Pancreas (tissue), 10 donors: ENCODE measurements around the gene CDHR5. TPM values are rescaled to one million over a fixed set of nuclear protein-coding genes. Genes with fewer than 3 reads are reported as not detected.

Experiments used
- ATAC-seq, 4 donors: fragments of 200-7000 bp; cut with Tn5 transposase; one replicate each; pipeline versions ENCODE4 v1.8.0 to v1.9.1; 2020; ENCODE audit warnings: mild to moderate bottlenecking in 4 of 4, moderate library complexity in 4 of 4
- DNase-seq, 6 donors: peaks; one replicate each; pipeline ENCODE4 v3.0.0-alpha.2; 2020
- FAIRE-seq: peaks from 2 replicates; lab custom pipeline; 2012; peaks lifted over from hg19 to GRCh38; lab: Jason Lieb, UNC
- H3K27ac ChIP-seq, 4 donors: fragments of 200-600 bp; sonication (generic); 1 replicate in 3 of 4; 2 replicates in 1 of 4; pipeline versions ENCODE4 v1.5.0 to v1.8.0; 2020
- H3K27me3 ChIP-seq, 4 donors: fragments of 200-600 bp; one replicate each; pipeline ENCODE4 v1.8.0; 2021
- H3K36me3 ChIP-seq, 3 donors: fragments of 200-600 bp; sonication (generic) in 1 of 3; one replicate each; pipeline versions ENCODE4 v1.5.0 to v1.8.0; 2020 to 2021
- H3K4me1 ChIP-seq, 3 donors: fragments of 200-600 bp; one replicate each; pipeline ENCODE4 v1.8.0; 2021
- H3K4me3 ChIP-seq, 4 donors: fragments of 200-600 bp; sonication (generic) in 2 of 4; one replicate each; pipeline versions ENCODE4 v1.5.0 to v1.8.0; 2020 to 2021
- H3K9me3 ChIP-seq, 4 donors: fragments of 200-600 bp; one replicate each; pipeline ENCODE4 v1.8.0; 2021
- WGBS, 2 donors: extraction: QIAGEN DNeasy Blood & Tissue Kit; methylation state at CpG; one replicate each; pipeline ENCODE4 v1.1.7; 2013; 5-methylcytosine and 5-hydroxymethylcytosine counted together
- intact Hi-C, 3 donors: fragments of 100-400 bp; cut with DNase I; formaldehyde crosslinking; loops; one replicate each; pipeline versions ENCODE4 v1.11.1 to v1.14.2; 2022
- polyA plus RNA-seq, 2 donors: library from polyadenylated mRNA; stranded (reverse); fragments of 200-250 nt; gene quantifications; one replicate each; pipeline ENCODE4 v1.2.3, GENCODE V29; 2013
- total RNA-seq, 6 donors: library from RNA; stranded (reverse); fragmentation: NEBNext Ultra II Directional in 4 of 6; extraction: Animal tissue kit (Norgen Biotek cat#: 25700) in 4 of 6; gene quantifications; one replicate each; pipeline versions ENCODE4 v1.2.1 to v1.2.4, GENCODE V29; 2021 to 2023
- TF ChIP-seq, protein P1 (sequence below), 4 donors: fragments of 200-600 bp; sonication (generic) in 3 of 4; IDR thresholded peaks; one replicate each; pipeline versions ENCODE4 v1.5.0 to v1.8.0; 2021; ENCODE audit warnings: antibody characterized with exemption in 4 of 4
- donor health status: healthy with polysubstance abuse.
- donor health status: DM: no; HTN: no; CAD: no; lungs with moderate emphysema.
- donor health status: DM: no; HTN: no; CAD: no.
- donor health status: control.
- donor health status: control.
- donor health status: Bipolar disorder and iron deficiency.
- donor health status: DM: yes; HTN: yes; CAD: no.
- donor health status: DM: no; HTN: no; CAD: no.
- donor health status: DM: no; HTN: no; CAD: no.
- donor health status: DM: yes; HTN: yes; CAD: no.

Gene CDHR5
- total and polyA plus RNA-seq, 8 donors = 0.61 to 4.4 (median 1.5) TPM

DNA sequence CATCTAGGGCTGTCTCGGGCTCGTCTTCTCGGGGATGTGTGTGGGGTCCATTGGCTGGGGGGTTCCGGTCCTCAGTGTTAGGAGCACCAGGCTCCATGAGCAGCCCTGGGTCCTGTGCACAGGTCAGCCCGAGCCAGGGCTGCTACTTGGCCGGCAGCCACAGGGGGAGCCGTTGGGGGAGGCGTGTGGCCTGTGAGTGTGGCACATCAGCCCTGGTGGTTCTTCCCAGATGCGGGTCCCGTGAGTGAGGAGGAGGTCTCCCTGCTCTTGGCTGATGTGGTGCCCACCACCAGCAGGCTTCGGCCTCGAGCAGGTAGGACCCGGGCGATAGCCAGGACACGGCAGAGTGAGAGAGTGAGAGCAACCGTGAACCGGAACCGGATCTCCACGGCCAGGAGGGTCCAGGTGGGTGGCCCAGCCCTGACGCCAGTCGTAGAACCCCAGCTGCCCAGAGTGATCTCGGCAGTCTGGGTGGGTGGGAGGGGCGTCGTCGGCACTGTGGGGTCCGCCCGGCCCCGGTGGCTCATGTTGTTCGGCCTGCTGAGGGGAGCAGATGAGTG lies 27.5 kb downstream of the CDHR5 start:
- TF ChIP-seq, protein P1, sequence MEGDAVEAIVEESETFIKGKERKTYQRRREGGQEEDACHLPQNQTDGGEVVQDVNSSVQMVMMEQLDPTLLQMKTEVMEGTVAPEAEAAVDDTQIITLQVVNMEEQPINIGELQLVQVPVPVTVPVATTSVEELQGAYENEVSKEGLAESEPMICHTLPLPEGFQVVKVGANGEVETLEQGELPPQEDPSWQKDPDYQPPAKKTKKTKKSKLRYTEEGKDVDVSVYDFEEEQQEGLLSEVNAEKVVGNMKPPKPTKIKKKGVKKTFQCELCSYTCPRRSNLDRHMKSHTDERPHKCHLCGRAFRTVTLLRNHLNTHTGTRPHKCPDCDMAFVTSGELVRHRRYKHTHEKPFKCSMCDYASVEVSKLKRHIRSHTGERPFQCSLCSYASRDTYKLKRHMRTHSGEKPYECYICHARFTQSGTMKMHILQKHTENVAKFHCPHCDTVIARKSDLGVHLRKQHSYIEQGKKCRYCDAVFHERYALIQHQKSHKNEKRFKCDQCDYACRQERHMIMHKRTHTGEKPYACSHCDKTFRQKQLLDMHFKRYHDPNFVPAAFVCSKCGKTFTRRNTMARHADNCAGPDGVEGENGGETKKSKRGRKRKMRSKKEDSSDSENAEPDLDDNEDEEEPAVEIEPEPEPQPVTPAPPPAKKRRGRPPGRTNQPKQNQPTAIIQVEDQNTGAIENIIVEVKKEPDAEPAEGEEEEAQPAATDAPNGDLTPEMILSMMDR (IDR thresholded peaks at IDR 0.05) = no peak
- ATAC-seq (no peak), DNase-seq (peak in 2 of 6 donors; percentile 41 to 66), FAIRE-seq (no peak)
- Histone ChIP-seq H3K27ac (no peak overlapping the region), H3K4me3 (no peak overlapping the region), H3K36me3 (peaks cover 0 to 73% (median 28%) of the 10 kb centered on the region in 3 donors), H3K27me3 (no peaks in the 10 kb centered on the region), H3K4me1 (no peaks in the 10 kb centered on the region), H3K9me3 (no peaks in the 10 kb centered on the region)
- 90 to 92% methylated on average over 29 of the region's 29 CpGs for WGBS, 2 donors
- intact Hi-C loops = no loop called here

DNA sequence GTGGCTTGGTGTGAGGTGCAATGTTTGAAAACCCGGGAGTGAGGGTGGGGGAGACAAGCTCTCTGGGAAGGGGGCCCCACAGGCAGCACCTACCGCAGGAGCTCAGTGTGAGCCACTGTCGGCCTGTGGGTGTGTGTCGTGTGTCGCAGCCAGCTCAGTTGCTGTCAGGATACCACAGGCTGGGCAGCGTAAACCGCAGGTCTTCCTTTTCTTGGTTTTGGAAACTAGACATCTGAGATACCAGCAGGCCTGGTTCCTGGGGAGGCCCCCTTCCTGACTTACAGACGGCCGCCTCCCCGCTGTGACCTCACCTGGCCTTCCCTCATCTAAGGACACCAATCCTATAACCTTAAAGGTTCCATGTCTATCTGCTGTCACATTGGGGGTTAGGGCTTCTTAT lies 28.4 kb downstream of the CDHR5 start:
- ATAC-seq = no peak
- Histone ChIP-seq H3K9me3 (no peaks in the 10 kb centered on the region), H3K27ac (no peak overlapping the region), H3K4me3 (no peak overlapping the region), H3K36me3 (peaks cover 0 to 69% (median 24%) of the 10 kb centered on the region in 3 donors), H3K4me1 (no peaks in the 10 kb centered on the region), H3K27me3 (no peaks in the 10 kb centered on the region)
- peak in 1 of 6 donors; percentile 34 for DNase-seq
- intact Hi-C loops = no loop called here
- FAIRE-seq = no peak
- WGBS, 2 donors = 90 to 98% methylated on average over 10 of the region's 10 CpGs
- TF ChIP-seq, protein P1 (IDR thresholded peaks at IDR 0.05) = no peak

DNA sequence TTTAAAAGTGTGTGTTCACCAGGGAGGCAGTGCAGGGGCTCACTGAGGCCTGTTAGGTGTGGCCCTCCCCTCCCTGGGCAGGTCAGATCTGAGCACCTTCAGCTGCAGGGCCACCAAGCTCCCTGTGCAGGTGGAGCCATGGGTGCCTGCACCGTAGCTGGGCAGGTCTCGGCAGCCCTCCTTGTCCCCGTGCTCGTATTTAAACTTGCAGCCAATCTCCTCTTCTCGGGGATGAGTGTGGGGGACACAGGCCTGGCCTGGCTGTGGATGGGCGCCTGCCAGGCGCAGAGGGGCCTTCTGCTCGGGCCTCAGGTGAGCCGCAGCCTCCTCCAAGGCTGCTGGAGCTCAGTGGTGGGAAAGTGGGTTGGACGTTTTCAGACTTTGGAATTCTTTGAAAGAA lies 29.4 kb downstream of the CDHR5 start:
- H3K27ac ChIP-seq = no peak overlapping the region
- ATAC-seq (no peak), FAIRE-seq (no peak), DNase-seq (peak in 1 of 6 donors; percentile 36)
- H3K4me3 ChIP-seq = no peak overlapping the region
- TF ChIP-seq, protein P1 (IDR thresholded peaks at IDR 0.05) = no peak
- 92 to 94% methylated on average over 10 of the region's 10 CpGs for WGBS, 2 donors
- H3K27me3 ChIP-seq = no peaks in the 10 kb centered on the region
- H3K36me3 ChIP-seq = peaks cover 0 to 76% (median 24%) of the 10 kb centered on the region in 3 donors
- H3K4me1 ChIP-seq = no peaks in the 10 kb centered on the region
- intact Hi-C loops = no loop called here
- H3K9me3 ChIP-seq = no peaks in the 10 kb centered on the region

DNA sequence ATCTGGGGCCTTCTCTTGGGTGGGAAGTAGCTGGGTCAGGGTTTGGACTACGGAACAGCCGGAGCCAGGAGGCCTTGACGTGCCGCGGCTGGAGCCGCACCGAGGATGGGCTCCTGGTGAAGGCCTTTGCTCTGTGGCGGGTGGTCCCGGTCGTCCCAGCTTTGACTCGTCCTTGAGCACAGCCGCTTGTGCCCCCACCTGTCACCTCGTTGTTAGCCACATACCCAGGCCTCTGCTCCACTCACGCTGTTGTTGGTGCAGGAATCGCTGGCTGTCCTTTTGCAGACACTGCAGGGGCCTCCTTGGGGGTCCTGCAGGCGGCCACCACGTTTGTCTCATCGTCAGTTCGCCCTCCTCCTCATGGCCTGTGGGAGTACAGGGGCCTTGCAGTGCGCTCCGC lies 31.4 kb downstream of the CDHR5 start:
- 91% methylated on average over 21 of the region's 21 CpGs for WGBS, 2 donors
- Histone ChIP-seq H3K9me3 (no peaks in the 10 kb centered on the region), H3K36me3 (peaks cover 0 to 65% (median 16%) of the 10 kb centered on the region in 3 donors), H3K27ac (no peak overlapping the region), H3K4me1 (no peaks in the 10 kb centered on the region), H3K27me3 (no peaks in the 10 kb centered on the region), H3K4me3 (no peak overlapping the region)
- FAIRE-seq (no peak), DNase-seq (no peak), ATAC-seq (no peak)
- intact Hi-C loops = no loop called here
- TF ChIP-seq, protein P1 (IDR thresholded peaks at IDR 0.05) = no peak

DNA sequence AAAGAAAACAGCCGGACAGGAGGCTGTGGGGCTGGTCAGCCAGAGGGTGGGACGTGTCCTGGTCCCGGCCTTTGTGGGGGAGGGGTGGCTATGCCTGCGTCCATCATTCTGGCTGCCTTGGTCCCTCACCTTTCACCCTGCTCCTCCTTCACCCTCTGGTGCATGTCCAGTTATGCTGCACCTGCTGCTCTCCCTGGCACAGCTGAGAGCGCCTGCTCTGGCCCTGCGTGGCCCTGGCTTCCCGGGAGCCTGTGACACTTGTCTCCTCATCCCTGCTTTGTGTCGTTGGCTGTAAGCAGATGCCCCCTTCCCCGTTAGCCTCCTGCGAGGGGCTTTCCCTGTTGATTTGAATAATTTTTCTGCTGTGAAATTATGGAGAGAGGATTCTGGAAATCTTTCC lies 31.8 kb downstream of the CDHR5 start:
- ATAC-seq = no peak
- peaks cover 0 to 61% (median 21%) of the 10 kb centered on the region in 3 donors for H3K36me3 ChIP-seq

More for the DNA sequence above, 31.8 kb downstream of the CDHR5 start:
- WGBS, 2 donors = 90 to 94% methylated on average over 10 of the region's 10 CpGs
- no peak overlapping the region for H3K27ac ChIP-seq
- H3K27me3 ChIP-seq = no peaks in the 10 kb centered on the region
- intact Hi-C loops = no loop called here
- TF ChIP-seq, protein P1 (IDR thresholded peaks at IDR 0.05) = no peak
- FAIRE-seq (no peak), DNase-seq (no peak)
- no peaks in the 10 kb centered on the region for H3K4me1 ChIP-seq
- no peaks in the 10 kb centered on the region for H3K9me3 ChIP-seq
- no peak overlapping the region for H3K4me3 ChIP-seq
